ENCODE data around the gene ARHGEF10L.
"Not testable (repeated sequence)": the region's sequence is repeated elsewhere in the genome, so short reads cannot be mapped to it uniquely, and the experiment has no call there.

ARHGEF10L gene

DNA sequence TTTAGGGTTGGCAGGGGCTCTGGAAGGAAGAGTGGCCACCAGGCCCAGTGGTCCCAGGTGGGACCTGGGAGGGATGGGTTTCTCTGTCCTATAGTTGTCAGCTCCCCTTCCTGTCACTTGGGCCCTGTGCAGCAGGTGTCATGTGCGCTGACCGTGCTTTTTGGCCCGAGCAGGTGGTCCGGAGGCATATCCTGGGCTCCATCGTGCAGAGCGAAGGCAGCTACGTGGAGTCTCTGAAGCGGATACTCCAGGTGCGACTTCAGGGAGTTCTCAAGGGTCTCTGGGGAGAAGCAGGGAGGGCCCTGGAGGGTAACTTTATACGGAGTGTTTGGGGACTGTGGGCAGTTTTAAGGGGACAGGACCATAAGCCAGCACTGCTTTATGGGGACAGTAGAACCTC is 82.2 kb downstream of the ARHGEF10L start:
- Histone ChIP-seq H3K36me3 (ENCODE audit: control insufficient read depth, insufficient read depth, low read length) (no peaks in the 10 kb centered on the region), H3K4me1 (ENCODE audit: control insufficient read depth, insufficient read depth, low read length, poor library complexity, severe bottlenecking) (no peaks in the 10 kb centered on the region), H3K4me3 (ENCODE audit: insufficient read depth, low read depth, low read length, poor library complexity, severe bottlenecking) (no peak overlapping the region), H3K27ac (ENCODE audit: insufficient read depth, low read length, poor library complexity, severe bottlenecking) (no peak overlapping the region), H3K27me3 (replicated peaks; ENCODE audit: control insufficient read depth, insufficient read depth, low read length, poor library complexity, severe bottlenecking) (no peaks in the 10 kb centered on the region), H3K9me3 (ENCODE audit: control insufficient read depth, low read length) (no peaks in the 10 kb centered on the region)
- DNase-seq = no peak

DNA sequence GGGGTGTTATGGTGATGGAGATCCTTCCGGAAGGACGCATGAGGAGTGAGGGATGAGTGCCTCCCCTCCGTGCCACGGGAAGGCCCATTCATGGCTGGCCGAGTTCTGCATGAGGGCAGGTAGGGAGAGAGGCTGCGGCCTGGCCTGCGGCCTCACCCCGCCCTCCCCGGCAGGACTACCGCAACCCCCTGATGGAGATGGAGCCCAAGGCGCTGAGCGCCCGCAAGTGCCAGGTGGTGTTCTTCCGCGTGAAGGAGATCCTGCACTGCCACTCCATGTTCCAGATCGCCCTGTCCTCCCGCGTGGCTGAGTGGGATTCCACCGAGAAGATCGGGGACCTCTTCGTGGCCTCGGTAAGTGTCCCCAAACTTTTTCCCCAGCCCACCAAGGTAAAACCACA is 83.3 kb downstream of the ARHGEF10L start:
- DNase-seq = no peak
- H3K9me3 ChIP-seq (ENCODE audit: control insufficient read depth, low read length) = no peaks in the 10 kb centered on the region
- no peak overlapping the region for H3K4me3 ChIP-seq (ENCODE audit: insufficient read depth, low read depth, low read length, poor library complexity, severe bottlenecking)
- H3K36me3 ChIP-seq (ENCODE audit: control insufficient read depth, insufficient read depth, low read length) = no peaks in the 10 kb centered on the region
- no peak overlapping the region for H3K27ac ChIP-seq (ENCODE audit: insufficient read depth, low read length, poor library complexity, severe bottlenecking)
- H3K4me1 ChIP-seq (ENCODE audit: control insufficient read depth, insufficient read depth, low read length, poor library complexity, severe bottlenecking) = no peaks in the 10 kb centered on the region
- no peaks in the 10 kb centered on the region for H3K27me3 ChIP-seq (replicated peaks; ENCODE audit: control insufficient read depth, insufficient read depth, low read length, poor library complexity, severe bottlenecking)

DNA sequence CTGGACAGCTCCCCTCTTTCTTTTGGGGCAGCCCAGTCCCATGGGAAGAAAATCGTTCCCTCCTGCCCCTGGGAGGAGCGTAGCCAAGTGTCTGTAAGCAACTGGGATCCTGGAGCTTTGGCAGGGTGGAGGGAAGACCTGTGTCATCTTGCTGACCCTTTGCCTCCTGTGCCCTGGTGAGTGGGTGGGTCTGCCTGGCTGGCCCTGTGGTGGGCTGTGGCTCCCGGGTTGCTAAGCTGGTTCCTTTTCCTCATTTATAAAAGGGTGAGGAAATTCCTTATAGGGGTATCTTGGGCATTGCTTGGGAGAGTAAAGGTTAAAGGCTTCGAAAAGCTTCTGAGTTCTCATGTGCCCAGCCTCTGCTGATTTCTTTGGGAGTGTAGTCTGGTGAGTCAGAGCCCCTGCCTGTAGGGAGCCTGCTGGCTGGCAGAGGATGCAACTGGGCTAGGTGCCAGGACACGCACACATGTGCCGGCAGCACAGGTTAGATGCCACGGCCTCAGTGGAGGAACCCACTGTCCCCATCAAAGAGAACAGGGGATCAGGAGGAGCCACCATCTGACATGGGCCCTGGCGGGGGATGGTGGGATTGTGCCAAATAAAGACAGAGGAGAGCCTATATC is 85.2 kb downstream of the ARHGEF10L start:
- H3K27me3 ChIP-seq (replicated peaks; ENCODE audit: control insufficient read depth, insufficient read depth, low read length, poor library complexity, severe bottlenecking) = no peaks in the 10 kb centered on the region
- H3K27ac ChIP-seq (ENCODE audit: insufficient read depth, low read length, poor library complexity, severe bottlenecking) = no peak overlapping the region
- DNase-seq = no peak
- H3K4me3 ChIP-seq (ENCODE audit: insufficient read depth, low read depth, low read length, poor library complexity, severe bottlenecking) = no peak overlapping the region
- H3K9me3 ChIP-seq (ENCODE audit: control insufficient read depth, low read length) = no peaks in the 10 kb centered on the region
- no peaks in the 10 kb centered on the region for H3K36me3 ChIP-seq (ENCODE audit: control insufficient read depth, insufficient read depth, low read length)
- no peaks in the 10 kb centered on the region for H3K4me1 ChIP-seq (ENCODE audit: control insufficient read depth, insufficient read depth, low read length, poor library complexity, severe bottlenecking)

- DNase-seq = no peak
- no peak overlapping the region for H3K27ac ChIP-seq (ENCODE audit: insufficient read depth, low read length, poor library complexity, severe bottlenecking)
- H3K4me1 ChIP-seq (ENCODE audit: control insufficient read depth, insufficient read depth, low read length, poor library complexity, severe bottlenecking) = no peaks in the 10 kb centered on the region
- H3K36me3 ChIP-seq (ENCODE audit: control insufficient read depth, insufficient read depth, low read length) = no peaks in the 10 kb centered on the region
- no peak overlapping the region for H3K4me3 ChIP-seq (ENCODE audit: insufficient read depth, low read depth, low read length, poor library complexity, severe bottlenecking)
- no peaks in the 10 kb centered on the region for H3K9me3 ChIP-seq (ENCODE audit: control insufficient read depth, low read length)
- no peaks in the 10 kb centered on the region for H3K27me3 ChIP-seq (replicated peaks; ENCODE audit: control insufficient read depth, insufficient read depth, low read length, poor library complexity, severe bottlenecking)
Measured at GRCh38 chr1:17627239-17628052, 87.9 kb downstream of the ARHGEF10L start.

DNA sequence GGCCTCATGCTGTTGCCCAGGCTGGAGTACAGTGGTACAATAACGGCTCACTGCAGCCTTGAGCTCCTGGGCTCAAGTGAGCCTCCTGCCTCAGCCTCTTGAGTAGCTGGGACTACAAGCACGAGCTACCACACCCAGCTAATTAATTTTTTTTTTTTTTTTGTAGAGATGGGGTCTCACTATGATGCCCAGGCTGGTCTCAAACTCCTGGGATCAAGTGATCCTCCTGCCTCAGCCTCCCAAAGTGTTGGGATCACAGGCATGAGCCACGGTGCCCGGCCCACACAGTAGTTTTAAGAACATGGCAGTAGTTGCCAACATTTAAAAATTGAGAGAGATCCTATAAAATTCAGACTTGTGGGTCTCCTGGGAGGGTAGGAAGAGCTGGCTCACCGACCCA is 89.5 kb downstream of the ARHGEF10L start:
- H3K36me3 ChIP-seq (ENCODE audit: control insufficient read depth, insufficient read depth, low read length); H3K27me3 ChIP-seq (replicated peaks; ENCODE audit: control insufficient read depth, insufficient read depth, low read length, poor library complexity, severe bottlenecking); H3K4me3 ChIP-seq (ENCODE audit: insufficient read depth, low read depth, low read length, poor library complexity, severe bottlenecking); H3K4me1 ChIP-seq (ENCODE audit: control insufficient read depth, insufficient read depth, low read length, poor library complexity, severe bottlenecking); H3K9me3 ChIP-seq (ENCODE audit: control insufficient read depth, low read length); DNase-seq; H3K27ac ChIP-seq (ENCODE audit: insufficient read depth, low read length, poor library complexity, severe bottlenecking): not testable (repeated sequence)

- no peak overlapping the region for H3K4me3 ChIP-seq (ENCODE audit: insufficient read depth, low read depth, low read length, poor library complexity, severe bottlenecking)
- no peaks in the 10 kb centered on the region for H3K36me3 ChIP-seq (ENCODE audit: control insufficient read depth, insufficient read depth, low read length)
- H3K4me1 ChIP-seq (ENCODE audit: control insufficient read depth, insufficient read depth, low read length, poor library complexity, severe bottlenecking) = no peaks in the 10 kb centered on the region
- DNase-seq = no peak
- H3K27ac ChIP-seq (ENCODE audit: insufficient read depth, low read length, poor library complexity, severe bottlenecking) = no peak overlapping the region
- H3K27me3 ChIP-seq (replicated peaks; ENCODE audit: control insufficient read depth, insufficient read depth, low read length, poor library complexity, severe bottlenecking) = no peaks in the 10 kb centered on the region
- no peaks in the 10 kb centered on the region for H3K9me3 ChIP-seq (ENCODE audit: control insufficient read depth, low read length)
Measured at GRCh38 chr1:17629460-17629859, 90.0 kb downstream of the ARHGEF10L start.

- Histone ChIP-seq H3K27me3 (replicated peaks; ENCODE audit: control insufficient read depth, insufficient read depth, low read length, poor library complexity, severe bottlenecking) (no peaks in the 10 kb centered on the region), H3K4me1 (ENCODE audit: control insufficient read depth, insufficient read depth, low read length, poor library complexity, severe bottlenecking) (no peaks in the 10 kb centered on the region), H3K36me3 (ENCODE audit: control insufficient read depth, insufficient read depth, low read length) (no peaks in the 10 kb centered on the region), H3K9me3 (ENCODE audit: control insufficient read depth, low read length) (no peaks in the 10 kb centered on the region), H3K4me3 (ENCODE audit: insufficient read depth, low read depth, low read length, poor library complexity, severe bottlenecking) (no peak overlapping the region), H3K27ac (ENCODE audit: insufficient read depth, low read length, poor library complexity, severe bottlenecking) (no peak overlapping the region)
- DNase-seq = no peak
Measured at GRCh38 chr1:17630048-17630830, 90.7 kb downstream of the ARHGEF10L start.

DNA sequence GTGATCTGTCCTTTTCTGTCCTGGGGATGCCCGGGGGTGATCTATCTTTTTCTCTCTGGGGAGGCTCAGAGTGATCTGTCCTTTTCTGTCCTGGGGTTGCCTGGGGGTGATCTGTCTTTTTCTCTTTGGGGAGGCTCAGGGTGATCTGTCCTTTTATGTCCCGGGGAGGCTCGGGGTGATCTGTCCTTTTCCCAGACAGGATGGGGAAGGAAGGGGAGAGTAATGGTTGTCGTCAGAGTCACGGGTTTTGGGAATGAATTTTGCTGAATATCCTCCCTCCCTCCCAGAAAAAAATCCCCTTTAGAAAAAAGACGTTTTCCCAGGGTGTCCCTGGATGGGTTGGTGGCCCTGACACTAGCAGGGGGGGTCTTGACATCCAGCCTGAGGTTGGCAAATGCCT is 91.5 kb downstream of the ARHGEF10L start:
- Histone ChIP-seq H3K36me3 (ENCODE audit: control insufficient read depth, insufficient read depth, low read length) (no peaks in the 10 kb centered on the region), H3K9me3 (ENCODE audit: control insufficient read depth, low read length) (no peaks in the 10 kb centered on the region), H3K27me3 (replicated peaks; ENCODE audit: control insufficient read depth, insufficient read depth, low read length, poor library complexity, severe bottlenecking) (no peaks in the 10 kb centered on the region), H3K27ac (ENCODE audit: insufficient read depth, low read length, poor library complexity, severe bottlenecking) (no peak overlapping the region), H3K4me1 (ENCODE audit: control insufficient read depth, insufficient read depth, low read length, poor library complexity, severe bottlenecking) (no peaks in the 10 kb centered on the region), H3K4me3 (ENCODE audit: insufficient read depth, low read depth, low read length, poor library complexity, severe bottlenecking) (no peak overlapping the region)
- DNase-seq = no peak

DNA sequence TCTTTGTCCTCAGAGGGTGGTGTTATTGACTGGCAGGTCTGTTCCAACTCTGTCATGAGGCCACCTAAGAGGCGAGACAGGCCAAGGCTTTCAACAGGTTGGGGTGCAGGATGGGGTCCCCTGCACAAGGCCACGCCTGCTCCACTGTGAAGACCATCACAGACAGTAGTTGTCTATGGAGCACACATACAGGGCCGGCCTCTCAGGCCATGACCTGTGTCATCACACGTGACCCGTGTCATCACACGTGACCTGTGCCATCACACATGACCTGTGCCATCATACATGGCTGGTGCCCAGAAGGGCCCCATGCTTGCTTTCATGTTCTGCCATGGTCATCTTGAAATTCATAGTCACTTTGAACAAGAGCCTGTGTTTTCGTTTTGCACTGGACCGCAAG is 91.9 kb downstream of the ARHGEF10L start:
- DNase-seq = no peak
- no peaks in the 10 kb centered on the region for H3K36me3 ChIP-seq (ENCODE audit: control insufficient read depth, insufficient read depth, low read length)
- no peak overlapping the region for H3K4me3 ChIP-seq (ENCODE audit: insufficient read depth, low read depth, low read length, poor library complexity, severe bottlenecking)
- no peak overlapping the region for H3K27ac ChIP-seq (ENCODE audit: insufficient read depth, low read length, poor library complexity, severe bottlenecking)
- H3K9me3 ChIP-seq (ENCODE audit: control insufficient read depth, low read length) = no peaks in the 10 kb centered on the region
- H3K27me3 ChIP-seq (replicated peaks; ENCODE audit: control insufficient read depth, insufficient read depth, low read length, poor library complexity, severe bottlenecking) = no peaks in the 10 kb centered on the region
- H3K4me1 ChIP-seq (ENCODE audit: control insufficient read depth, insufficient read depth, low read length, poor library complexity, severe bottlenecking) = no peaks in the 10 kb centered on the region

- no peaks in the 10 kb centered on the region for H3K36me3 ChIP-seq (ENCODE audit: control insufficient read depth, insufficient read depth, low read length)
- H3K4me3 ChIP-seq (ENCODE audit: insufficient read depth, low read depth, low read length, poor library complexity, severe bottlenecking) = no peak overlapping the region
- H3K27me3 ChIP-seq (replicated peaks; ENCODE audit: control insufficient read depth, insufficient read depth, low read length, poor library complexity, severe bottlenecking) = no peaks in the 10 kb centered on the region
- H3K9me3 ChIP-seq (ENCODE audit: control insufficient read depth, low read length) = no peaks in the 10 kb centered on the region
- no peak overlapping the region for H3K27ac ChIP-seq (ENCODE audit: insufficient read depth, low read length, poor library complexity, severe bottlenecking)
- DNase-seq = no peak
- no peaks in the 10 kb centered on the region for H3K4me1 ChIP-seq (ENCODE audit: control insufficient read depth, insufficient read depth, low read length, poor library complexity, severe bottlenecking)
Measured at GRCh38 chr1:17632106-17632505, 92.6 kb downstream of the ARHGEF10L start.
